Endothelial cell (in vitro differentiated cells): ENCODE measurements around the gene PDF. TPM values are rescaled to one million over a fixed set of nuclear protein-coding genes. Genes with fewer than 3 reads are reported as not detected.
"Not testable (repeated sequence)": the region's sequence is repeated elsewhere in the genome, so short reads cannot be mapped to it uniquely, and the experiment has no call there.

Source experiments
- DNase-seq: peaks from one replicate; pipeline ENCODE4 v3.0.0; 2021; ENCODE audit warnings: low spot score
- H3K27ac Mint-ChIP-seq: one replicate; pipeline ENCODE4 v1.8.0; 2021; ENCODE audit warnings: mixed read lengths, inconsistent platforms; ENCODE audit not compliant: unreplicated experiment
- H3K27me3 Mint-ChIP-seq: one replicate; pipeline ENCODE4 v1.8.0; 2021; ENCODE audit warnings: mild to moderate bottlenecking, moderate library complexity, mixed read lengths, inconsistent platforms; ENCODE audit not compliant: unreplicated experiment
- H3K36me3 Mint-ChIP-seq: one replicate; pipeline ENCODE4 v1.8.0; 2021; ENCODE audit warnings: mild to moderate bottlenecking, low read depth, mixed read lengths, inconsistent platforms; ENCODE audit not compliant: unreplicated experiment
- H3K4me1 Mint-ChIP-seq: one replicate; pipeline ENCODE4 v1.8.0; 2021; ENCODE audit warnings: mild to moderate bottlenecking, mixed read lengths, inconsistent platforms; ENCODE audit not compliant: unreplicated experiment
- H3K4me3 Mint-ChIP-seq: one replicate; pipeline ENCODE4 v1.8.0; 2021; ENCODE audit warnings: mild to moderate bottlenecking, mixed read lengths, inconsistent platforms; ENCODE audit not compliant: unreplicated experiment
- H3K9me3 Mint-ChIP-seq: one replicate; pipeline ENCODE4 v1.8.0; 2021; ENCODE audit warnings: mixed read lengths, inconsistent platforms; ENCODE audit not compliant: unreplicated experiment
- CTCF ChIP-seq: fragments of 200-600 bp; sonication (generic); IDR thresholded peaks from one replicate; pipeline ENCODE4 v1.5.0; 2021; ENCODE audit warnings: antibody characterized with exemption; ENCODE audit not compliant: unreplicated experiment
- total RNA-seq: library from RNA; stranded (reverse); fragmentation: NEBNext Ultra II Directional; extraction: Animal tissue kit (Norgen Biotek cat#: 25700); gene quantifications from one replicate; pipeline ENCODE4 v1.2.1, GENCODE V29; 2021; ENCODE audit not compliant: unreplicated experiment

Gene PDF
- total RNA-seq, 1 donor from 2014 or later: 11.4 TPM

DNA sequence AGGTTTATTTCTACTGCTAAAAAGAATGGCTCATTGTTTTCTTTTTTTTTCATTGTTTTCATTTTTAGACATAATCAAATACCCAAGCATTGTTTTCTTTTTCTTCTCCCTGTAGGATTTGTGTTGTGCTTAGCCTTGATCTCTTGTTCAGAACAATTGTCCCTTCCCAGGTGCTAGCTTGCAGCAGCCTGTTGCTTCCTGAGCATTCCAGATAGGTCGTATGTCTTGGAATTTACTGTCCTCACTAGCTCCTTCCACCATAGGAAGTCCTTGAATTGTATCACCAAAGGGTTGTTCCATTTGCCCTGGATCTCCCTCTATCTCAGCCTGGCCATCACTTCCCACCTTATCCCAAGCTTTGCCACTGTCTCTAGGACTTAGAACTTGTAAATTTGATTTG lies 29.2 kb downstream of the PDF start:
- Mint-ChIP-seq H3K36me3 (peaks cover 12% of the 10 kb centered on the region), H3K4me1 (peaks cover 34% of the 10 kb centered on the region), H3K4me3 (no peak overlapping the region), H3K27me3 (peaks cover 2% of the 10 kb centered on the region), H3K27ac (peak overlapping the region; percentile 93), H3K9me3 (no peaks in the 10 kb centered on the region)
- TF ChIP-seq CTCF: no peak
- DNase-seq: no peak

GRCh38 chr16:69298261-69298660 lies 32.1 kb downstream of the PDF start:
- H3K4me3 Mint-ChIP-seq: no peak overlapping the region
- H3K4me1 Mint-ChIP-seq: peaks cover 24% of the 10 kb centered on the region
- H3K36me3 Mint-ChIP-seq: peaks cover 12% of the 10 kb centered on the region
- H3K27ac Mint-ChIP-seq: no peak overlapping the region
- DNase-seq: no peak
- H3K9me3 Mint-ChIP-seq: no peaks in the 10 kb centered on the region
- peaks cover 2% of the 10 kb centered on the region for H3K27me3 Mint-ChIP-seq
- TF ChIP-seq CTCF: no peak

GRCh38 chr16:69296771-69297170 lies 33.6 kb downstream of the PDF start:
- not testable (repeated sequence) for H3K27me3 Mint-ChIP-seq, H3K4me3 Mint-ChIP-seq, H3K9me3 Mint-ChIP-seq, H3K36me3 Mint-ChIP-seq, DNase-seq, H3K27ac Mint-ChIP-seq
- H3K4me1 Mint-ChIP-seq: peaks cover 15% of the 10 kb centered on the region

DNA sequence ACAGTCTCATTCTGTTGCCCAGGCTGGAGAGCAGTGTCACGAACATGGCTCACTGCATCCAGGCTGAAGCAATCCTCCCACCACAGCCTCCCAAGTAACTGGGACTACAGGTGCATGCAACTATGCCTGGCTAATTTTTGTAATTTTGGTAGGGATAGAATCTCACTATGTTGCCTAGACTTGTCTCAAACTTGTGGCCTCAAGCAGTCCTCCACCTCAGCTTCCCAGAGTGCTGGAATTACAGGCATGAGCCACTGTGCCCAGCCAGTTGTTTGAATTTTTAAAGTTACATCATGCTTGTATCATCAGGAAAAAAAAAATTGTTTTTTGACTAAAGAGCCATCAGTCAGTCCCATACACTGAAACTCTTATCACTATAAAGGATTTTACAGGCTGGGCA lies 36.3 kb downstream of the PDF start:
- Mint-ChIP-seq H3K27ac (no peak overlapping the region), H3K36me3 (peaks cover 6% of the 10 kb centered on the region), H3K4me3 (no peak overlapping the region), H3K27me3 (no peaks in the 10 kb centered on the region), H3K9me3 (no peaks in the 10 kb centered on the region), H3K4me1 (peaks cover 3% of the 10 kb centered on the region)
- no peak for TF ChIP-seq CTCF
- no peak for DNase-seq

GRCh38 chr16:69293401-69293800 lies 37.0 kb downstream of the PDF start:
- H3K4me1 Mint-ChIP-seq: no peaks in the 10 kb centered on the region
- peaks cover 3% of the 10 kb centered on the region for H3K36me3 Mint-ChIP-seq
- no peak overlapping the region for H3K4me3 Mint-ChIP-seq
- no peak for DNase-seq
- no peaks in the 10 kb centered on the region for H3K27me3 Mint-ChIP-seq
- H3K27ac Mint-ChIP-seq: no peak overlapping the region
- no peaks in the 10 kb centered on the region for H3K9me3 Mint-ChIP-seq
- no peak for TF ChIP-seq CTCF

- not testable (repeated sequence) for H3K27ac Mint-ChIP-seq, H3K4me3 Mint-ChIP-seq
Observed at GRCh38 chr16:69291657-69292056, 38.7 kb downstream of the PDF start.

More at GRCh38 chr16:69291657-69292056, 38.7 kb downstream of the PDF start:
- not testable (repeated sequence) for H3K27me3 Mint-ChIP-seq, H3K4me1 Mint-ChIP-seq, DNase-seq, H3K36me3 Mint-ChIP-seq, H3K9me3 Mint-ChIP-seq
